Activated T-cell treated with anti-CD3 and anti-CD28 coated beads, Interleukin-2, amount 50 U/mL, for 1 hour (primary cell): ENCODE data around the gene DCLRE1B.

ENCODE experiments used
- DNase-seq: peaks from one replicate; pipeline ENCODE4 v3.0.0-alpha.2; 2020

Gene DCLRE1B

GRCh38 chr1:113950908-113951307 is 45.8 kb downstream of the DCLRE1B start:
- DNase-seq = no peak

- DNase-seq = no peak
These were observed 46.6 kb downstream of the DCLRE1B start for GRCh38 chr1:113951719-113952118.

- DNase-seq = no peak
These were observed 52.9 kb downstream of the DCLRE1B start for GRCh38 chr1:113957984-113958383.

GRCh38 chr1:113958691-113959090 is 53.6 kb downstream of the DCLRE1B start:
- DNase-seq = no peak

- no peak for DNase-seq
These were observed 58.3 kb downstream of the DCLRE1B start for GRCh38 chr1:113963281-113963906.
